Measurements from ENCODE around the gene CCM2L. TPM values are rescaled to one million over a fixed set of nuclear protein-coding genes. Genes with fewer than 3 reads are reported as not detected.

The CCM2L gene
- total and polyA plus RNA-seq, 2 of the 8 experiments (the other 6 are each of a cell fraction or from before 2014, with no cell fraction given): 5.5 to 15.8 TPM

DNA sequence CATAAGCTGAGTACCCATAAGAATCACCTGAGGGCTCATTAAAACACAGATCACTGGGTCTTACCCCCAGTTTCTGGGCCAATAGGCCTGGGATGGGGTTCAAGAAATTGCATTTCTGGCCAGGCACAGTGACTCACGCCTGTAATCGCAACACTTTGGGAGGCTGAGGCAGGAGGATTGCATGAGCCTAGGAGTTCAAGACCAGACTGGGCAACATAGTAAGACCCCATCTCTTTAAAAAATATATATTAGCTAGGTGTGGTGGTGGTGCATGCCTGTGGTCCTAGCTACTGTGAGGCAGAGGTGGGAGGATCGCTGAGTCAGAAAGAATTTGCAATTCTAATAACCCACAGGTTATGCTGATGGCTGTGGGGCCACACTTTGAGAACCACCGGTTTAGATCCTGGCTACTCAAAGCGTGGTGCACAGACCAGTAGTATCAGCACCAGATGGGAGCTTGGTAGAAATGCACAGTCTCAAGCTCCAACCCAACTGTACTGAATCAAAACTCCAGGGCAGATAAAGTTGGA is 2.0 kb downstream of the CCM2L start:
- no peaks in the 10 kb centered on the region for H4K20me1 ChIP-seq (replicated peaks in 1 of 2; ENCODE audit: control insufficient read depth in 1 of 2, insufficient read depth in 2 of 2, low read length in 2 of 2)
- no peaks in the 10 kb centered on the region for H3K79me1 ChIP-seq (ENCODE audit: low read depth, low read length)
- H3K18ac ChIP-seq (ENCODE audit: extremely low read depth, low read length): no peak overlapping the region
- no peaks in the 10 kb centered on the region; a peak in 1 of 4 replicates for H3K9me3 ChIP-seq (ENCODE audit: insufficient read depth in 2 of 2, low read depth in 1 of 2, low read length in 1 of 2)
- H2AFZ ChIP-seq (ENCODE audit: low read length): 0 out of 2 replicates have a peak overlapping the region, but pooled peaks have one; percentile 1
- H3K9ac ChIP-seq (replicated peaks in 1 of 4; ENCODE audit: extremely low read depth in 1 of 4, low read depth in 3 of 4, low read length in 3 of 4): no peak overlapping the region
- peaks cover 15 to 20% (median 20%) of the 10 kb centered on the region in 4 experiments for H3K4me1 ChIP-seq (replicated peaks in 1 of 4; ENCODE audit: control insufficient read depth in 3 of 4, insufficient read depth in 4 of 4, low read length in 3 of 4)
- peak overlapping the region; percentile 25; the same call in 1 of the 2 replicates for H2BK15ac ChIP-seq (ENCODE audit: low read length)
- H2BK20ac ChIP-seq (ENCODE audit: low read length): 0 out of 2 replicates have a peak overlapping the region, but pooled peaks have one; percentile 61
- peak; percentile 81 for TF ChIP-seq KDM1A (IDR thresholded peaks at IDR 0.05; ENCODE audit: borderline replicate concordance, low read length)
- TF ChIP-seq CBX8 (IDR thresholded peaks at IDR 0.05; ENCODE audit: borderline replicate concordance, low read depth, low read length): no peak
- TF ChIP-seq BRCA1 (IDR thresholded peaks at IDR 0.05; ENCODE audit: low read depth, low read length): no peak
- peak; percentile 47; the same call in 1 of the 2 replicates for TF ChIP-seq MAFK (IDR thresholded peaks at IDR 0.05; ENCODE audit: low read depth, low read length)
- no peak overlapping the region for H2BK5ac ChIP-seq (ENCODE audit: low read depth, low read length)
- no peak overlapping the region for H2BK120ac ChIP-seq (replicated peaks; ENCODE audit: low read depth, low read length)
- no peak overlapping the region for H3K56ac ChIP-seq (replicated peaks; ENCODE audit: insufficient read length, low read depth, low read length)
- 86% methylated on average over 5 of the region's 5 CpGs; no CpG with 5 or more reads in 1 of the 2 experiments for WGBS, 2 experiments (ENCODE audit: extremely low coverage in 1 of 2, insufficient coverage in 1 of 2, insufficient read length in 1 of 2, insufficient replicate concordance in 2 of 2, low coverage in 1 of 2, low lambda C conversion rate in 2 of 2, missing lambda C conversion rate in 1 of 2)
- DNase-seq (ENCODE audit: low read depth in 1 of 2, low spot score in 2 of 2) (no peak), FAIRE-seq (peak; percentile 48)
- no peak overlapping the region for H2AK5ac ChIP-seq (ENCODE audit: low read depth, low read length)
- no peaks in the 10 kb centered on the region for H3K79me2 ChIP-seq (ENCODE audit: control insufficient read depth in 1 of 2, insufficient read depth in 2 of 2, low read length in 2 of 2)
- no peak overlapping the region for H3K23ac ChIP-seq (ENCODE audit: insufficient read length)
- no peak overlapping the region for H3K14ac ChIP-seq (ENCODE audit: insufficient read length)
- H3K4ac ChIP-seq (replicated peaks; ENCODE audit: insufficient read length, low read depth, low read length): no peak overlapping the region
- H2BK12ac ChIP-seq (ENCODE audit: low read depth, low read length): no peak overlapping the region
- H3K4me2 ChIP-seq (ENCODE audit: insufficient read depth in 1 of 2, low read depth in 2 of 2, low read length in 2 of 2): peak overlapping the region in 1 of 2 experiments; percentile 10; a peak in 1 of 4 replicates
- H4K8ac ChIP-seq (ENCODE audit: extremely low read depth, insufficient read depth, low read length): no peak overlapping the region
- ChIA-PET CTCF (ENCODE audit: partially characterized antibody) (interaction anchor here (1.1 to 3.2 kb wide), 12 partner anchors 11 to 166 kb away, joined by 3 to 16 read pairs (median 6); partner anchors contain the start of genes PDRG1 and XKR7), POLR2A (ENCODE audit: partially characterized antibody) (interaction anchor here (0.8 to 1.3 kb wide), 3 partner anchors 23 to 106 kb away, joined by 3 read pairs; no protein-coding TSS in a partner anchor)
- H4K5ac ChIP-seq (ENCODE audit: insufficient read length, low read depth, low read length): no peak overlapping the region
- no peak overlapping the region for H3K27ac ChIP-seq (ENCODE audit: low read depth, low read length)
- H3K4me3 ChIP-seq (ENCODE audit: extremely low read depth in 1 of 4, insufficient read depth in 2 of 4, low read depth in 3 of 4, low read length in 4 of 4): no peak overlapping the region
- H3K27me3 ChIP-seq (replicated peaks in 1 of 4; ENCODE audit: control insufficient read depth in 3 of 4, extremely low read depth in 1 of 4, insufficient read depth in 3 of 4, low read length in 3 of 4): peaks cover 0 to 3% (median under 1%) of the 10 kb centered on the region in 4 experiments; a peak in 2 of 7 replicates
- H4K91ac ChIP-seq (replicated peaks; ENCODE audit: insufficient read length, low read length): no peak overlapping the region
- H3K23me2 ChIP-seq (ENCODE audit: low read depth, low read length): peaks cover 2% of the 10 kb centered on the region; the same call in 1 of the 2 replicates
- no peaks in the 10 kb centered on the region for H3K36me3 ChIP-seq (ENCODE audit: control insufficient read depth in 2 of 4, insufficient read depth in 4 of 4, low read length in 3 of 4)
